Measurements from ENCODE around the gene AP4B1.
A peak's percentile ranks its signal among the peaks of the same experiment; 100 is the strongest.

AP4B1 gene

GRCh38 chr1:113934511-113935055 is 30.0 kb upstream of the AP4B1 start:
- POLR2A ChIA-PET = interaction anchor here (0.7 kb wide), 1 partner anchor 983 kb away, joined by 3 read pairs; no protein-coding TSS in a partner anchor
- H3K27ac ChIP-seq (ENCODE audit: extremely low read depth, low read depth, low read length) = no peak overlapping the region
- peaks cover 3% of the 10 kb centered on the region for H3K4me1 ChIP-seq (ENCODE audit: control insufficient read depth, insufficient read depth, low read length)
- H3K9me3 ChIP-seq (ENCODE audit: control insufficient read depth, insufficient read depth, low read depth, low read length) = no peaks in the 10 kb centered on the region
- CTCF ChIA-PET = interaction anchor here (1.2 kb wide), 1 partner anchor 14 kb away, joined by 4 read pairs; no protein-coding TSS in a partner anchor
- TF ChIP-seq MYNN (tag by site-specific recombination; IDR thresholded peaks at IDR 0.05; ENCODE audit: borderline replicate concordance) = no peak
- 0 out of 2 replicates have a peak, but pooled peaks have one; percentile 22 for TF ChIP-seq ZNF335 (tag by site-specific recombination; conservative IDR thresholded peaks at IDR 0.05)
- TF ChIP-seq ZNF362 (tag by site-specific recombination; IDR thresholded peaks at IDR 0.05) = peak; percentile 78
- no peak for TF ChIP-seq ZNF175 (tag by site-specific recombination; IDR thresholded peaks at IDR 0.05)
- no peak for TF ChIP-seq YY2 (tag by site-specific recombination; IDR thresholded peaks at IDR 0.05)
- H3K4me3 ChIP-seq (ENCODE audit: low read depth, low read length) = no peak overlapping the region
- H3K36me3 ChIP-seq (ENCODE audit: control insufficient read depth in 2 of 2, insufficient read depth in 1 of 2, low read length in 2 of 2) = no peaks in the 10 kb centered on the region; a peak in 1 of 3 replicates

DNA sequence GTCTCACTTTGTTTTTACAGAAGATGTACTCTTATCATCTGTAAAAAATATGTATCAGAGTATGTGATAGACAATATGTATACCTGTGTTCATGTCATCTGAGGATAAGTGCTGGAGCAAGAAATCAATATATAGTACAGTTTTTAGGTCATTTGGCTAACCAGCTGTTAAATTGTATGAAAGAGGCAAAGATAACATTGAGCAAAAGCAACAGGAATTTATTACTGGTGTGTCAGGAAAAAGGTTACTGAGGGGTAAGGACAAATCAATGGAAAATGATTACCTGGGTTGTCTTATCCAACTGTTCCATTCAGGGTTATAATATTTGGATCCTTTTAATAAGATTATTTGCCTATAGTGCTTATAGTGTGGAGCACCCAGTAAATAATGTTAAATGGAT is 29.4 kb upstream of the AP4B1 start:
- H3K4me1 ChIP-seq (ENCODE audit: control insufficient read depth, insufficient read depth, low read length) = peaks cover 3% of the 10 kb centered on the region
- ChIA-PET POLR2A (no interaction called here), CTCF (no interaction called here)
- H3K27ac ChIP-seq (ENCODE audit: extremely low read depth, low read depth, low read length) = no peak overlapping the region
- no peak for TF ChIP-seq ZNF311 (tag by site-specific recombination; IDR thresholded peaks at IDR 0.05; ENCODE audit: borderline replicate concordance)
- TF ChIP-seq ZNF26 (tag by site-specific recombination; IDR thresholded peaks at IDR 0.05) = no peak
- no peak for TF ChIP-seq YY2 (tag by site-specific recombination; IDR thresholded peaks at IDR 0.05)
- H3K36me3 ChIP-seq (ENCODE audit: control insufficient read depth in 2 of 2, insufficient read depth in 1 of 2, low read length in 2 of 2) = no peaks in the 10 kb centered on the region; a peak in 1 of 3 replicates
- H3K4me3 ChIP-seq (ENCODE audit: low read depth, low read length) = no peak overlapping the region
- no peaks in the 10 kb centered on the region for H3K9me3 ChIP-seq (ENCODE audit: control insufficient read depth, insufficient read depth, low read depth, low read length)

DNA sequence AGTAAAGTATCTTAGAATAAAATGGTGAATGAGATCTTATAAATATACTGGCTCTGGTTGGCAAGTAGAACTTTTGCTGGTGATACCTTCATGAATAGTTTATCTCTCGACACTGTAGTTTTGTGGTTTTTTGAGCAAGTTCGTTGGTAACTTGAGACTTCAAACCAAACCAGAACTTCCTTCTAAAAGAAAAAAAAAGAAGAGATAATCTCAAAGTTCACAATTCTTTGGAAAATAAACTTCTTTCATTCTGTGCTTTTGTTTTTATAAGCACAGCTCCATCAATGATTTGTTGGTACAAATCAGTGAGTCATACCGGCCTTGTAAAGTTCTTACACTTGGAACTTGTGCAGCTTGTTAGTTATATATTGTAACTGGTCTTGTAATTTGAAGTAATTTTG is 26.9 kb upstream of the AP4B1 start:
- Histone ChIP-seq H3K9me3 (ENCODE audit: control insufficient read depth, insufficient read depth, low read depth, low read length) (no peaks in the 10 kb centered on the region), H3K27ac (ENCODE audit: extremely low read depth, low read depth, low read length) (0 out of 2 replicates have a peak overlapping the region, but pooled peaks have one; percentile 6), H3K4me1 (ENCODE audit: control insufficient read depth, insufficient read depth, low read length) (peaks cover 3% of the 10 kb centered on the region), H3K36me3 (ENCODE audit: control insufficient read depth in 2 of 2, insufficient read depth in 1 of 2, low read length in 2 of 2) (no peaks in the 10 kb centered on the region), H3K4me3 (ENCODE audit: low read depth, low read length) (peak overlapping the region; percentile 6; the same call in 1 of the 2 replicates)
- CTCF ChIA-PET = interaction anchor here (0.6 to 1.4 kb wide), 4 partner anchors 18 to 351 kb away, joined by 3 to 6 read pairs (median 4); no protein-coding TSS in a partner anchor
- POLR2A ChIA-PET = interaction anchor here (0.9 to 5.3 kb wide), 2 partner anchors 17 to 26 kb away, joined by 3 to 84 read pairs; partner anchors contain the start of genes AP4B1 and DCLRE1B
- TF ChIP-seq ZNF114 (tag by site-specific recombination; IDR thresholded peaks at IDR 0.05) (no peak), WT1 (tag by site-specific recombination; IDR thresholded peaks at IDR 0.05) (no peak), PRDM6 (tag by site-specific recombination; IDR thresholded peaks at IDR 0.05) (peak; percentile 91), ZNF791 (tag by site-specific recombination; IDR thresholded peaks at IDR 0.05) (no peak), ZNF391 (tag by site-specific recombination; IDR thresholded peaks at IDR 0.05; ENCODE audit: borderline replicate concordance, low read depth) (no peak), ZNF140 (tag by site-specific recombination; IDR thresholded peaks at IDR 0.05) (no peak), SCRT2 (tag by site-specific recombination; IDR thresholded peaks at IDR 0.05) (no peak), ZBTB7A (tag by site-specific recombination; IDR thresholded peaks at IDR 0.05; ENCODE audit: low read depth) (no peak), SCRT1 (tag by site-specific recombination; IDR thresholded peaks at IDR 0.05; ENCODE audit: borderline replicate concordance) (no peak), IKZF3 (tag by site-specific recombination; IDR thresholded peaks at IDR 0.05) (0 out of 2 replicates have a peak, but pooled peaks have one; percentile 2), ZNF394 (tag by site-specific recombination; IDR thresholded peaks at IDR 0.05; ENCODE audit: borderline replicate concordance) (no peak), MEIS1 (CRISPR knock-in tag; IDR thresholded peaks at IDR 0.05; ENCODE audit: borderline replicate concordance) (no peak), ZNF549 (tag by site-specific recombination; IDR thresholded peaks at IDR 0.05) (no peak), ZNF138 (tag by site-specific recombination; IDR thresholded peaks at IDR 0.05; ENCODE audit: borderline replicate concordance) (no peak), YY1 (tag by site-specific recombination; IDR thresholded peaks at IDR 0.05) (no peak)
- TF ChIP-seq, protein P1, sequence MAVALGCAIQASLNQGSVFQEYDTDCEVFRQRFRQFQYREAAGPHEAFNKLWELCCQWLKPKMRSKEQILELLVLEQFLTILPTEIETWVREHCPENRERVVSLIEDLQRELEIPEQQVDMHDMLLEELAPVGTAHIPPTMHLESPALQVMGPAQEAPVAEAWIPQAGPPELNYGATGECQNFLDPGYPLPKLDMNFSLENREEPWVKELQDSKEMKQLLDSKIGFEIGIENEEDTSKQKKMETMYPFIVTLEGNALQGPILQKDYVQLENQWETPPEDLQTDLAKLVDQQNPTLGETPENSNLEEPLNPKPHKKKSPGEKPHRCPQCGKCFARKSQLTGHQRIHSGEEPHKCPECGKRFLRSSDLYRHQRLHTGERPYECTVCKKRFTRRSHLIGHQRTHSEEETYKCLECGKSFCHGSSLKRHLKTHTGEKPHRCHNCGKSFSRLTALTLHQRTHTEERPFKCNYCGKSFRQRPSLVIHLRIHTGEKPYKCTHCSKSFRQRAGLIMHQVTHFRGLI (tag by site-specific recombination; IDR thresholded peaks at IDR 0.05) = no peak
- TF ChIP-seq, protein P2, sequence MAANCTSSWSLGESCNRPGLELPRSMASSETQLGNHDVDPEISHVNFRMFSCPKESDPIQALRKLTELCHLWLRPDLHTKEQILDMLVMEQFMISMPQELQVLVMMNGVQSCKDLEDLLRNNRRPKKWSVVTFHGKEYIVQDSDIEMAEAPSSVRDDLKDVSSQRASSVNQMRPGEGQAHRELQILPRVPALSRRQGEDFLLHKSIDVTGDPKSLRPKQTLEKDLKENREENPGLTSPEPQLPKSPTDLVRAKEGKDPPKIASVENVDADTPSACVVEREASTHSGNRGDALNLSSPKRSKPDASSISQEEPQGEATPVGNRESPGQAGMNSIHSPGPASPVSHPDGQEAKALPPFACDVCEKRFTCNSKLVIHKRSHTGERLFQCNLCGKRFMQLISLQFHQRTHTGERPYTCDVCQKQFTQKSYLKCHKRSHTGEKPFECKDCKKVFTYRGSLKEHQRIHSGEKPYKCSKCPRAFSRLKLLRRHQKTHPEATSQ (tag by site-specific recombination; IDR thresholded peaks at IDR 0.05) = no peak
